Activated CD4-positive, alpha-beta T cell treated with anti-CD3 and anti-CD28 coated beads for 36 hours (primary cell): ENCODE data around the gene EPHB3. TPM values are rescaled to one million over a fixed set of nuclear protein-coding genes. Genes with fewer than 3 reads are reported as not detected.
A peak's percentile ranks its signal among the peaks of the same experiment; 100 is the strongest.

Experiments used
- ATAC-seq: fragments of 200-7000 bp; cut with Tn5 transposase; one replicate; pipeline ENCODE4 v1.10.0; 2021; ENCODE audit warnings: mild to moderate bottlenecking, moderate library complexity
- CTCF ChIA-PET: fragments of 350-600 bp; sonication (Branson Sonifier 250); formaldehyde crosslinking; loops from one replicate; lab custom pipeline; 2021; ENCODE audit warnings: antibody characterized with exemption; lab: Charles Lee
- POLR2A ChIA-PET: fragments of 350-600 bp; sonication (Branson Sonifier 250); formaldehyde crosslinking; loops from one replicate; lab custom pipeline; 2021; ENCODE audit warnings: antibody characterized with exemption, inconsistent platforms; lab: Charles Lee
- DNase-seq: peaks from one replicate; pipeline ENCODE4 v3.0.0-alpha.2; 2020
- H3K27ac Mint-ChIP-seq: one replicate; pipeline ENCODE4 v1.8.0; 2021; ENCODE audit warnings: mixed read lengths
- H3K27me3 Mint-ChIP-seq: one replicate; pipeline ENCODE4 v1.8.0; 2021; ENCODE audit warnings: mixed read lengths
- H3K36me3 Mint-ChIP-seq: one replicate; pipeline ENCODE4 v1.8.0; 2021; ENCODE audit warnings: low read depth, mixed read lengths
- H3K4me1 Mint-ChIP-seq: one replicate; pipeline ENCODE4 v1.8.0; 2021; ENCODE audit warnings: mixed read lengths
- H3K4me3 Mint-ChIP-seq: one replicate; pipeline ENCODE4 v1.8.0; 2021; ENCODE audit warnings: mild to moderate bottlenecking, moderate library complexity, mixed read lengths
- H3K9me3 Mint-ChIP-seq: one replicate; pipeline ENCODE4 v1.8.0; 2021; ENCODE audit warnings: low read depth, mixed read lengths
- intact Hi-C, 2 experiments: fragments of 100-400 bp; cut with DNase I in 1 of 2; cut with micrococcal nuclease in 1 of 2; formaldehyde crosslinking; loops; one replicate each; pipeline versions ENCODE4 v1.14.2 to v1.15.1; 2022 to 2024; cut with DNase I, micrococcal nuclease
- total RNA-seq, 2 experiments: library from RNA; stranded (reverse); gene quantifications; one replicate each; pipeline ENCODE4 v1.2.3, GENCODE V29; 2021

EPHB3 gene
- total RNA-seq, 2 experiments from 2014 or later, result not detected

- ATAC-seq (no peak), DNase-seq (no peak)
- POLR2A ChIA-PET, result no interaction called here
- H3K4me3 Mint-ChIP-seq, result peak overlapping the region; percentile 43
- H3K27ac Mint-ChIP-seq, result no peak overlapping the region
- H3K4me1 Mint-ChIP-seq, result peaks cover 4% of the 10 kb centered on the region
- intact Hi-C loops, result no loop called here
- H3K36me3 Mint-ChIP-seq, result no peaks in the 10 kb centered on the region
- H3K27me3 Mint-ChIP-seq, result peaks cover 15% of the 10 kb centered on the region
- H3K9me3 Mint-ChIP-seq, result no peaks in the 10 kb centered on the region
- CTCF ChIA-PET, result interaction anchor here (1.0 to 1.2 kb wide), 3 partner anchors 22 to 196 kb away, joined by 3 to 5 read pairs (median 3); no protein-coding TSS in a partner anchor
Observed at GRCh38 chr3:184582646-184583577, 21.3 kb downstream of the EPHB3 start.

- Mint-ChIP-seq H3K9me3 (no peaks in the 10 kb centered on the region), H3K27me3 (peaks cover 15% of the 10 kb centered on the region), H3K4me1 (peaks cover 4% of the 10 kb centered on the region), H3K27ac (no peak overlapping the region), H3K4me3 (peak overlapping the region; percentile 24), H3K36me3 (no peaks in the 10 kb centered on the region)
- peak; percentile 30 for DNase-seq
- CTCF ChIA-PET, result interaction anchor here (1.0 to 1.2 kb wide), 3 partner anchors 23 to 195 kb away, joined by 3 to 5 read pairs (median 3); no protein-coding TSS in a partner anchor
- ATAC-seq, result peak; percentile 58
- intact Hi-C loops, result no loop called here
- POLR2A ChIA-PET, result no interaction called here
Observed at GRCh38 chr3:184583578-184584451, 22.2 kb downstream of the EPHB3 start.

- ChIA-PET POLR2A (no interaction called here), CTCF (interaction anchor here (1.0 to 1.8 kb wide), 2 partner anchors 19 to 24 kb away, joined by 3 to 5 read pairs; no protein-coding TSS in a partner anchor)
- peak; percentile 5 for ATAC-seq
- intact Hi-C loops, result no loop called here
- H3K9me3 Mint-ChIP-seq, result no peaks in the 10 kb centered on the region
- peaks cover 4% of the 10 kb centered on the region for H3K4me1 Mint-ChIP-seq
- no peak overlapping the region for H3K27ac Mint-ChIP-seq
- H3K4me3 Mint-ChIP-seq, result peak overlapping the region; percentile 11
- DNase-seq, result no peak
- no peaks in the 10 kb centered on the region for H3K36me3 Mint-ChIP-seq
- H3K27me3 Mint-ChIP-seq, result peaks cover 15% of the 10 kb centered on the region
Observed at GRCh38 chr3:184584464-184584891, 22.9 kb downstream of the EPHB3 start.

GRCh38 chr3:184585545-184585944 lies 24.0 kb downstream of the EPHB3 start:
- H3K4me1 Mint-ChIP-seq, result peaks cover 4% of the 10 kb centered on the region
- peaks cover 15% of the 10 kb centered on the region for H3K27me3 Mint-ChIP-seq
- no peaks in the 10 kb centered on the region for H3K36me3 Mint-ChIP-seq
- H3K27ac Mint-ChIP-seq, result no peak overlapping the region
- DNase-seq, result no peak
- ATAC-seq, result no peak
- H3K4me3 Mint-ChIP-seq, result no peak overlapping the region
- POLR2A ChIA-PET, result no interaction called here
- intact Hi-C loops, result no loop called here
- no peaks in the 10 kb centered on the region for H3K9me3 Mint-ChIP-seq
- CTCF ChIA-PET, result interaction anchor here (1.0 to 1.8 kb wide), 2 partner anchors 18 to 24 kb away, joined by 3 to 5 read pairs; partner anchors contain the start of gene EPHB3

GRCh38 chr3:184586851-184587250 lies 25.3 kb downstream of the EPHB3 start:
- intact Hi-C loops, result no loop called here
- no peak overlapping the region for H3K27ac Mint-ChIP-seq
- ATAC-seq, result no peak
- H3K4me1 Mint-ChIP-seq, result peaks cover 4% of the 10 kb centered on the region
- H3K9me3 Mint-ChIP-seq, result no peaks in the 10 kb centered on the region
- DNase-seq, result no peak
- peaks cover 15% of the 10 kb centered on the region for H3K27me3 Mint-ChIP-seq
- H3K36me3 Mint-ChIP-seq, result no peaks in the 10 kb centered on the region
- POLR2A ChIA-PET, result no interaction called here
- H3K4me3 Mint-ChIP-seq, result no peak overlapping the region
- CTCF ChIA-PET, result no interaction called here

- POLR2A ChIA-PET, result no interaction called here
- intact Hi-C loops, result no loop called here
Observed at GRCh38 chr3:184588776-184589175, 27.2 kb downstream of the EPHB3 start.

GRCh38 chr3:184590795-184591194 lies 29.2 kb downstream of the EPHB3 start:
- POLR2A ChIA-PET, result interaction anchor here (0.8 kb wide), 1 partner anchor 182 kb away, joined by 3 read pairs; no protein-coding TSS in a partner anchor

More at GRCh38 chr3:184588776-184589175, 27.2 kb downstream of the EPHB3 start:
- H3K27ac Mint-ChIP-seq, result no peak overlapping the region
- no peaks in the 10 kb centered on the region for H3K4me1 Mint-ChIP-seq
- DNase-seq (no peak), ATAC-seq (no peak)
- H3K9me3 Mint-ChIP-seq, result no peaks in the 10 kb centered on the region
- peaks cover 6% of the 10 kb centered on the region for H3K27me3 Mint-ChIP-seq
- H3K4me3 Mint-ChIP-seq, result no peak overlapping the region
- CTCF ChIA-PET, result no interaction called here
- H3K36me3 Mint-ChIP-seq, result no peaks in the 10 kb centered on the region

GRCh38 chr3:184591789-184592188 lies 30.2 kb downstream of the EPHB3 start:
- ChIA-PET CTCF (no interaction called here), POLR2A (no interaction called here)
- intact Hi-C loops, result no loop called here
- ATAC-seq (no peak), DNase-seq (no peak)
- Mint-ChIP-seq H3K27me3 (no peaks in the 10 kb centered on the region), H3K4me3 (no peak overlapping the region), H3K27ac (no peak overlapping the region), H3K9me3 (no peaks in the 10 kb centered on the region), H3K36me3 (no peaks in the 10 kb centered on the region), H3K4me1 (no peaks in the 10 kb centered on the region)

More at GRCh38 chr3:184590795-184591194, 29.2 kb downstream of the EPHB3 start:
- H3K36me3 Mint-ChIP-seq, result no peaks in the 10 kb centered on the region
- H3K27ac Mint-ChIP-seq, result no peak overlapping the region
- H3K4me1 Mint-ChIP-seq, result no peaks in the 10 kb centered on the region
- no peaks in the 10 kb centered on the region for H3K9me3 Mint-ChIP-seq
- H3K4me3 Mint-ChIP-seq, result no peak overlapping the region
- intact Hi-C loops, result no loop called here
- H3K27me3 Mint-ChIP-seq, result no peaks in the 10 kb centered on the region
- no peak for ATAC-seq
- no peak for DNase-seq
- CTCF ChIA-PET, result interaction anchor here (0.6 to 1.3 kb wide), 2 partner anchors 29 to 120 kb away, joined by 3 read pairs; partner anchors contain the start of gene EPHB3

GRCh38 chr3:184592371-184593219 lies 31.0 kb downstream of the EPHB3 start:
- no peaks in the 10 kb centered on the region for H3K27me3 Mint-ChIP-seq

GRCh38 chr3:184593220-184593927 lies 31.8 kb downstream of the EPHB3 start:
- POLR2A ChIA-PET, result no interaction called here
- no peaks in the 10 kb centered on the region for H3K9me3 Mint-ChIP-seq
- intact Hi-C loops, result no loop called here

More at GRCh38 chr3:184592371-184593219, 31.0 kb downstream of the EPHB3 start:
- ATAC-seq (no peak), DNase-seq (no peak)
- ChIA-PET POLR2A (no interaction called here), CTCF (interaction anchor here (0.6 to 1.3 kb wide), 2 partner anchors 10 to 497 kb away, joined by 3 to 4 read pairs; no protein-coding TSS in a partner anchor)
- intact Hi-C loops, result no loop called here
- Mint-ChIP-seq H3K4me1 (no peaks in the 10 kb centered on the region), H3K36me3 (no peaks in the 10 kb centered on the region), H3K9me3 (no peaks in the 10 kb centered on the region), H3K4me3 (no peak overlapping the region), H3K27ac (no peak overlapping the region)

More at GRCh38 chr3:184593220-184593927, 31.8 kb downstream of the EPHB3 start:
- CTCF ChIA-PET, result interaction anchor here (1.3 kb wide), 1 partner anchor 9 kb away, joined by 4 read pairs; no protein-coding TSS in a partner anchor
- H3K4me3 Mint-ChIP-seq, result no peak overlapping the region
- DNase-seq (no peak), ATAC-seq (no peak)
- no peak overlapping the region for H3K27ac Mint-ChIP-seq
- no peaks in the 10 kb centered on the region for H3K4me1 Mint-ChIP-seq
- H3K36me3 Mint-ChIP-seq, result no peaks in the 10 kb centered on the region
- H3K27me3 Mint-ChIP-seq, result no peaks in the 10 kb centered on the region
